ENCODE results near the gene SNCG.

DNA sequence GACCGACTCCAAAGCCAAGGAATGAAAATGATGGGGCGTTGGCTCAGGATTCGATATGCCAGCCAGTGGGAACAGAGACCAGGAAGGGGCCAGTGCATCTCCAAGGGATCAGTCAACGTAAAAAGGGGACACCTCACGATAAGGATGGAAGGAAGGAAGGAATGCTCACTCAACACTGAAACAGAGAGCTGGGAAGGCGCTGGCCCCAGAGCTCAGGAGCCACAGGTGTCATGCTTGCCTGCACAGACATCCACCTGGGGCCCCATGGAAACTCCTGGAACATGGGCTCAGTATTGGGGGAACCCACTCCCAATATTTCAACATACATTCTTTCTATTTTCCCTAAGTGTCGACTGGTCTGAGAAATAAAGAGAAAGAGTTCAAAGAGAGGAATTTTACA is 6.3 kb upstream of the SNCG start:
- TF ChIP-seq, protein P1, sequence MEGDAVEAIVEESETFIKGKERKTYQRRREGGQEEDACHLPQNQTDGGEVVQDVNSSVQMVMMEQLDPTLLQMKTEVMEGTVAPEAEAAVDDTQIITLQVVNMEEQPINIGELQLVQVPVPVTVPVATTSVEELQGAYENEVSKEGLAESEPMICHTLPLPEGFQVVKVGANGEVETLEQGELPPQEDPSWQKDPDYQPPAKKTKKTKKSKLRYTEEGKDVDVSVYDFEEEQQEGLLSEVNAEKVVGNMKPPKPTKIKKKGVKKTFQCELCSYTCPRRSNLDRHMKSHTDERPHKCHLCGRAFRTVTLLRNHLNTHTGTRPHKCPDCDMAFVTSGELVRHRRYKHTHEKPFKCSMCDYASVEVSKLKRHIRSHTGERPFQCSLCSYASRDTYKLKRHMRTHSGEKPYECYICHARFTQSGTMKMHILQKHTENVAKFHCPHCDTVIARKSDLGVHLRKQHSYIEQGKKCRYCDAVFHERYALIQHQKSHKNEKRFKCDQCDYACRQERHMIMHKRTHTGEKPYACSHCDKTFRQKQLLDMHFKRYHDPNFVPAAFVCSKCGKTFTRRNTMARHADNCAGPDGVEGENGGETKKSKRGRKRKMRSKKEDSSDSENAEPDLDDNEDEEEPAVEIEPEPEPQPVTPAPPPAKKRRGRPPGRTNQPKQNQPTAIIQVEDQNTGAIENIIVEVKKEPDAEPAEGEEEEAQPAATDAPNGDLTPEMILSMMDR (IDR thresholded peaks at IDR 0.05 in 2 of 3, conservative IDR thresholded peaks at IDR 0.05 in 1 of 3; ENCODE audit: borderline replicate concordance in 1 of 3, insufficient read depth in 1 of 3, low read depth in 2 of 3, low read length in 2 of 3) = no peak
- TF ChIP-seq, protein P2, sequence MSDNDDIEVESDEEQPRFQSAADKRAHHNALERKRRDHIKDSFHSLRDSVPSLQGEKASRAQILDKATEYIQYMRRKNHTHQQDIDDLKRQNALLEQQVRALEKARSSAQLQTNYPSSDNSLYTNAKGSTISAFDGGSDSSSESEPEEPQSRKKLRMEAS (IDR thresholded peaks at IDR 0.05) = no peak
- no peak for TF ChIP-seq POLR2A (IDR thresholded peaks at IDR 0.05; ENCODE audit: borderline replicate concordance, extremely low read depth, insufficient read depth, insufficient read length)
- TF ChIP-seq ELF1 (IDR thresholded peaks at IDR 0.05; ENCODE audit: borderline replicate concordance, low read depth) = no peak
- no peak for TF ChIP-seq FOSL1 (IDR thresholded peaks at IDR 0.05; ENCODE audit: low read depth)
- no peak for TF ChIP-seq RAD21 (IDR thresholded peaks at IDR 0.05; ENCODE audit: low read depth)
- no peak for TF ChIP-seq POLR2AphosphoS5 (IDR thresholded peaks at IDR 0.05; ENCODE audit: low read depth, low read length)

Measured in HCT116 (cell line).